ENCODE data around the gene PYROXD2.

PYROXD2 gene

GRCh38 chr10:98403812-98404504 is 11.0 kb downstream of the PYROXD2 start:
- no CpG with 5 or more reads among the region's 7 CpGs for WGBS (ENCODE audit: insufficient coverage, insufficient read length)
- Histone ChIP-seq H3K36me3 (ENCODE audit: control insufficient read depth, insufficient read depth, low read length) (no peaks in the 10 kb centered on the region), H3K4me1 (ENCODE audit: control insufficient read depth, insufficient read depth, low read length) (no peaks in the 10 kb centered on the region), H3K4me3 (ENCODE audit: low read length) (no peak overlapping the region), H3K9me3 (ENCODE audit: control insufficient read depth, insufficient read depth, low read length) (no peaks in the 10 kb centered on the region), H3K27ac (ENCODE audit: low read length) (no peak overlapping the region), H3K27me3 (ENCODE audit: control insufficient read depth, insufficient read depth, low read length) (no peaks in the 10 kb centered on the region)
- DNase-seq (ENCODE audit: low read depth, low spot score) = no peak

- no peaks in the 10 kb centered on the region for H3K36me3 ChIP-seq (ENCODE audit: control insufficient read depth, insufficient read depth, low read length)
- no peak for DNase-seq (ENCODE audit: low read depth, low spot score)
- no peak overlapping the region for H3K4me3 ChIP-seq (ENCODE audit: low read length)
- no peaks in the 10 kb centered on the region for H3K4me1 ChIP-seq (ENCODE audit: control insufficient read depth, insufficient read depth, low read length)
- no peak overlapping the region for H3K27ac ChIP-seq (ENCODE audit: low read length)
- no peaks in the 10 kb centered on the region for H3K9me3 ChIP-seq (ENCODE audit: control insufficient read depth, insufficient read depth, low read length)
- WGBS (ENCODE audit: insufficient coverage, insufficient read length) = no CpG with 5 or more reads among the region's 23 CpGs
- H3K27me3 ChIP-seq (ENCODE audit: control insufficient read depth, insufficient read depth, low read length) = no peaks in the 10 kb centered on the region
These were observed 11.9 kb downstream of the PYROXD2 start for GRCh38 chr10:98402931-98403718.

- Histone ChIP-seq H3K4me1 (ENCODE audit: control insufficient read depth, insufficient read depth, low read length) (no peaks in the 10 kb centered on the region), H3K36me3 (ENCODE audit: control insufficient read depth, insufficient read depth, low read length) (no peaks in the 10 kb centered on the region), H3K9me3 (ENCODE audit: control insufficient read depth, insufficient read depth, low read length) (no peaks in the 10 kb centered on the region), H3K27ac (ENCODE audit: low read length) (no peak overlapping the region), H3K27me3 (ENCODE audit: control insufficient read depth, insufficient read depth, low read length) (no peaks in the 10 kb centered on the region), H3K4me3 (ENCODE audit: low read length) (no peak overlapping the region)
- no CpG with 5 or more reads among the region's 7 CpGs for WGBS (ENCODE audit: insufficient coverage, insufficient read length)
- DNase-seq (ENCODE audit: low read depth, low spot score) = no peak
These were observed 12.5 kb downstream of the PYROXD2 start for GRCh38 chr10:98402478-98402877.

- Histone ChIP-seq H3K27me3 (ENCODE audit: control insufficient read depth, insufficient read depth, low read length) (no peaks in the 10 kb centered on the region), H3K9me3 (ENCODE audit: control insufficient read depth, insufficient read depth, low read length) (no peaks in the 10 kb centered on the region), H3K36me3 (ENCODE audit: control insufficient read depth, insufficient read depth, low read length) (no peaks in the 10 kb centered on the region), H3K27ac (ENCODE audit: low read length) (no peak overlapping the region), H3K4me3 (ENCODE audit: low read length) (no peak overlapping the region), H3K4me1 (ENCODE audit: control insufficient read depth, insufficient read depth, low read length) (no peaks in the 10 kb centered on the region)
- 100% methylated on average over 1 of the region's 2 CpGs for WGBS (ENCODE audit: insufficient coverage, insufficient read length)
- no peak for DNase-seq (ENCODE audit: low read depth, low spot score)
These were observed 14.5 kb downstream of the PYROXD2 start for GRCh38 chr10:98400482-98400881.

GRCh38 chr10:98399784-98400183 is 15.2 kb downstream of the PYROXD2 start:
- Histone ChIP-seq H3K9me3 (ENCODE audit: control insufficient read depth, insufficient read depth, low read length) (no peaks in the 10 kb centered on the region), H3K27me3 (ENCODE audit: control insufficient read depth, insufficient read depth, low read length) (no peaks in the 10 kb centered on the region), H3K36me3 (ENCODE audit: control insufficient read depth, insufficient read depth, low read length) (no peaks in the 10 kb centered on the region), H3K4me1 (ENCODE audit: control insufficient read depth, insufficient read depth, low read length) (no peaks in the 10 kb centered on the region), H3K27ac (ENCODE audit: low read length) (no peak overlapping the region), H3K4me3 (ENCODE audit: low read length) (no peak overlapping the region)
- no peak for DNase-seq (ENCODE audit: low read depth, low spot score)
- no CpG with 5 or more reads among the region's 9 CpGs for WGBS (ENCODE audit: insufficient coverage, insufficient read length)

GRCh38 chr10:98397089-98397600 is 17.8 kb downstream of the PYROXD2 start:
- WGBS (ENCODE audit: insufficient coverage, insufficient read length) = no CpG with 5 or more reads among the region's 9 CpGs
- no peaks in the 10 kb centered on the region for H3K9me3 ChIP-seq (ENCODE audit: control insufficient read depth, insufficient read depth, low read length)

GRCh38 chr10:98396096-98397063 is 18.6 kb downstream of the PYROXD2 start:
- WGBS (ENCODE audit: insufficient coverage, insufficient read length) = no CpG with 5 or more reads among the region's 6 CpGs
- H3K27ac ChIP-seq (ENCODE audit: low read length) = no peak overlapping the region
- H3K4me1 ChIP-seq (ENCODE audit: control insufficient read depth, insufficient read depth, low read length) = no peaks in the 10 kb centered on the region; the same call in 1 of the 2 replicates
- DNase-seq (ENCODE audit: low read depth, low spot score) = no peak
- no peaks in the 10 kb centered on the region for H3K36me3 ChIP-seq (ENCODE audit: control insufficient read depth, insufficient read depth, low read length)
- H3K27me3 ChIP-seq (ENCODE audit: control insufficient read depth, insufficient read depth, low read length) = no peaks in the 10 kb centered on the region
- H3K9me3 ChIP-seq (ENCODE audit: control insufficient read depth, insufficient read depth, low read length) = no peaks in the 10 kb centered on the region
- H3K4me3 ChIP-seq (ENCODE audit: low read length) = no peak overlapping the region

More at GRCh38 chr10:98397089-98397600, 17.8 kb downstream of the PYROXD2 start:
- no peaks in the 10 kb centered on the region; the same call in 1 of the 2 replicates for H3K4me1 ChIP-seq (ENCODE audit: control insufficient read depth, insufficient read depth, low read length)
- no peaks in the 10 kb centered on the region for H3K27me3 ChIP-seq (ENCODE audit: control insufficient read depth, insufficient read depth, low read length)
- H3K27ac ChIP-seq (ENCODE audit: low read length) = no peak overlapping the region
- no peak overlapping the region for H3K4me3 ChIP-seq (ENCODE audit: low read length)
- no peaks in the 10 kb centered on the region for H3K36me3 ChIP-seq (ENCODE audit: control insufficient read depth, insufficient read depth, low read length)
- no peak for DNase-seq (ENCODE audit: low read depth, low spot score)

- 100% methylated on average over 1 of the region's 8 CpGs for WGBS (ENCODE audit: insufficient coverage, insufficient read length)
- no peak for DNase-seq (ENCODE audit: low read depth, low spot score)
- Histone ChIP-seq H3K4me3 (ENCODE audit: low read length) (no peak overlapping the region), H3K27ac (ENCODE audit: low read length) (no peak overlapping the region), H3K27me3 (ENCODE audit: control insufficient read depth, insufficient read depth, low read length) (no peaks in the 10 kb centered on the region), H3K36me3 (ENCODE audit: control insufficient read depth, insufficient read depth, low read length) (no peaks in the 10 kb centered on the region), H3K4me1 (ENCODE audit: control insufficient read depth, insufficient read depth, low read length) (no peaks in the 10 kb centered on the region; the same call in 1 of the 2 replicates), H3K9me3 (ENCODE audit: control insufficient read depth, insufficient read depth, low read length) (no peaks in the 10 kb centered on the region)
These were observed 20.0 kb downstream of the PYROXD2 start for GRCh38 chr10:98394851-98395440.

GRCh38 chr10:98391578-98391991 is 23.4 kb downstream of the PYROXD2 start:
- H3K27ac ChIP-seq (ENCODE audit: low read length) = no peak overlapping the region
- H3K9me3 ChIP-seq (ENCODE audit: control insufficient read depth, insufficient read depth, low read length) = no peaks in the 10 kb centered on the region
- WGBS (ENCODE audit: insufficient coverage, insufficient read length) = no CpG with 5 or more reads among the region's 8 CpGs
- no peak for DNase-seq (ENCODE audit: low read depth, low spot score)
- no peak overlapping the region for H3K4me3 ChIP-seq (ENCODE audit: low read length)
- H3K27me3 ChIP-seq (ENCODE audit: control insufficient read depth, insufficient read depth, low read length) = no peaks in the 10 kb centered on the region
- H3K4me1 ChIP-seq (ENCODE audit: control insufficient read depth, insufficient read depth, low read length) = no peaks in the 10 kb centered on the region; the same call in 1 of the 2 replicates
- H3K36me3 ChIP-seq (ENCODE audit: control insufficient read depth, insufficient read depth, low read length) = no peaks in the 10 kb centered on the region

Data from iPS DF 6.9 (cell line).